CD4-positive, alpha-beta T cell treated with Interleukin-1 beta for 1 hour (primary cell): Measurements from ENCODE around the gene CKB.

Source experiments
- DNase-seq, 2 donors: peaks; one replicate each; pipeline ENCODE4 v3.0.0-alpha.2; 2020 to 2022

Gene CKB

GRCh38 chr14:103483600-103483999 lies 39.0 kb downstream of the CKB start:
- DNase-seq: no peak

- peak in 1 of 2 donors; percentile 20 for DNase-seq
Observed at GRCh38 chr14:103480595-103480994, 42.0 kb downstream of the CKB start.

- no peak for DNase-seq
Observed at GRCh38 chr14:103476631-103477030, 46.0 kb downstream of the CKB start.

GRCh38 chr14:103476065-103476464 lies 46.6 kb downstream of the CKB start:
- no peak for DNase-seq

GRCh38 chr14:103474893-103475292 lies 47.7 kb downstream of the CKB start:
- no peak for DNase-seq

- no peak for DNase-seq
Observed at GRCh38 chr14:103472939-103473338, 49.7 kb downstream of the CKB start.
